B cell (primary cell): ENCODE measurements around the gene PDZD4. TPM values are rescaled to one million over a fixed set of nuclear protein-coding genes. Genes with fewer than 3 reads are reported as not detected.

ENCODE experiments used
- ATAC-seq: fragments of 200-7000 bp; cut with Tn5 transposase; one replicate; pipeline ENCODE4 v1.10.0; 2021; ENCODE audit warnings: low read depth, mild to moderate bottlenecking, moderate number of reproducible peaks, moderate library complexity
- CTCF ChIA-PET: fragments of 350-600 bp; sonication (Branson Sonifier 250); formaldehyde crosslinking; loops from one replicate; lab custom pipeline; 2021; ENCODE audit warnings: antibody characterized with exemption, inconsistent platforms; lab: Charles Lee
- POLR2A ChIA-PET: fragments of 350-600 bp; sonication (Branson Sonifier 250); formaldehyde crosslinking; loops from one replicate; lab custom pipeline; 2021; ENCODE audit warnings: antibody characterized with exemption; lab: Charles Lee
- DNase-seq: peaks from one replicate; pipeline ENCODE4 v3.0.0; 2013
- H2AFZ ChIP-seq: 2 replicates; pipeline ENCODE4 v1.6.1; 2012; ENCODE audit warnings: mild to moderate bottlenecking, low read depth, low read length; ENCODE audit not compliant: insufficient read depth, poor library complexity, severe bottlenecking
- H3K27ac ChIP-seq, 2 donors: 1 replicate in 1 of 2; 2 replicates in 1 of 2; pipeline ENCODE4 v1.5.1; 2012 to 2013; ENCODE audit warnings: low read length in 2 of 2, mild to moderate bottlenecking in 2 of 2, moderate library complexity in 1 of 2
- H3K27me3 ChIP-seq, 4 experiments: fragments of 200-600 bp in 1 of 4; sonication (generic) in 1 of 4; replicated peaks in 1 of 4; 1 replicate in 2 of 4; 2 replicates in 2 of 4; pipeline versions ENCODE4 v1.6.1 to v1.7.0; 2013 to 2016; ENCODE audit warnings: low read length in 3 of 4, mild to moderate bottlenecking in 2 of 4, mixed read lengths in 1 of 4, moderate library complexity in 1 of 4; ENCODE audit not compliant: insufficient read depth in 4 of 4, control insufficient read depth in 3 of 4; ENCODE audit errors: control extremely low read depth in 1 of 4
- H3K36me3 ChIP-seq, 2 experiments: replicated peaks in 1 of 2; 1 replicate in 1 of 2; 2 replicates in 1 of 2; pipeline versions ENCODE4 v1.6.1 to v1.7.1; 2013; ENCODE audit warnings: low read length in 1 of 2; ENCODE audit not compliant: insufficient read depth in 2 of 2, control insufficient read depth in 1 of 2; ENCODE audit errors: control extremely low read depth in 1 of 2, extremely low read depth in 1 of 2
- H3K4me1 ChIP-seq, 2 donors: fragments of 200-600 bp in 1 of 2; sonication (generic) in 1 of 2; 1 replicate in 1 of 2; 2 replicates in 1 of 2; pipeline versions ENCODE4 v1.5.1 to v1.6.1; 2013 to 2017; ENCODE audit warnings: low read length in 2 of 2; ENCODE audit not compliant: control insufficient read depth in 2 of 2, insufficient read depth in 2 of 2
- H3K4me2 ChIP-seq: replicated peaks from 2 replicates; pipeline ENCODE3; 2012; ENCODE audit warnings: mild to moderate bottlenecking, low read depth, low read length; ENCODE audit not compliant: poor library complexity, severe bottlenecking
- H3K4me3 ChIP-seq, 5 experiments: fragments of 200-600 bp in 1 of 5; sonication (generic) in 1 of 5; 1 replicate in 3 of 5; 2 replicates in 2 of 5; pipeline versions ENCODE4 v1.5.1 to v1.7.0; 2011 to 2016; ENCODE audit warnings: low read length in 4 of 5, mild to moderate bottlenecking in 4 of 5, low read depth in 2 of 5, control low read depth in 1 of 5, moderate library complexity in 1 of 5; ENCODE audit not compliant: insufficient read depth in 1 of 5; ENCODE audit errors: control extremely low read depth in 1 of 5, extremely low read depth in 1 of 5
- H3K79me2 ChIP-seq: fragments of 200-600 bp; sonication (generic); one replicate; pipeline ENCODE4 v1.6.0; 2016; ENCODE audit warnings: low read length; ENCODE audit not compliant: control insufficient read depth, insufficient read depth
- H3K9ac ChIP-seq: fragments of 200-600 bp; sonication (generic); 2 replicates; pipeline ENCODE4 v1.6.1; 2017; ENCODE audit warnings: mild to moderate bottlenecking, low read length, moderate library complexity
- H3K9me3 ChIP-seq, 3 donors: one replicate each; pipeline versions ENCODE4 v1.6.1 to v1.7.1; 2013; ENCODE audit warnings: low read length in 2 of 3; ENCODE audit not compliant: control insufficient read depth in 2 of 3, insufficient read depth in 1 of 3; ENCODE audit errors: control extremely low read depth in 1 of 3
- H4K20me1 ChIP-seq: 2 replicates; pipeline ENCODE4 v1.6.0; 2012; ENCODE audit warnings: mild to moderate bottlenecking, low read length; ENCODE audit not compliant: insufficient read depth, control insufficient read depth, poor library complexity, severe bottlenecking
- H3K27ac Mint-ChIP-seq: one replicate; pipeline ENCODE4 v1.8.0; 2021; ENCODE audit warnings: mixed read lengths
- H3K27me3 Mint-ChIP-seq: one replicate; pipeline ENCODE4 v1.8.0; 2021; ENCODE audit warnings: mixed read lengths
- H3K4me1 Mint-ChIP-seq: one replicate; pipeline ENCODE4 v1.8.0; 2021; ENCODE audit warnings: mixed read lengths
- H3K4me3 Mint-ChIP-seq: one replicate; pipeline ENCODE4 v1.8.0; 2021; ENCODE audit warnings: mixed read lengths
- H3K9me3 Mint-ChIP-seq: one replicate; pipeline ENCODE4 v1.8.0; 2022; ENCODE audit warnings: mixed read lengths; ENCODE audit not compliant: insufficient read depth
- EZH2 ChIP-seq: IDR thresholded peaks from 2 replicates; pipeline ENCODE4 v1.6.1; 2012; ENCODE audit warnings: borderline replicate concordance, low read depth, mild to moderate bottlenecking, moderate library complexity, low read length; ENCODE audit not compliant: insufficient read depth, poor library complexity, severe bottlenecking
- WGBS: methylation state at CpG from one replicate; pipeline ENCODE4 v1.1.5; 2013; ENCODE audit warnings: missing lambda C conversion rate; ENCODE audit not compliant: insufficient coverage; 5-methylcytosine and 5-hydroxymethylcytosine counted together
- intact Hi-C: fragments of 100-400 bp; cut with micrococcal nuclease; formaldehyde crosslinking; loops from one replicate; pipeline ENCODE4 v1.10.0; 2022
- polyA plus RNA-seq: library from polyadenylated mRNA; depleted of rRNA; stranded (reverse); fragments of >200 nt; gene quantifications from 2 replicates; pipeline ENCODE4 v1.2.3, GENCODE V29; 2012
- total RNA-seq, 2 donors: library from RNA; stranded (reverse); fragments of 120-200 nt in 1 of 2; gene quantifications; 1 replicate in 1 of 2; 2 replicates in 1 of 2; pipeline versions ENCODE4 v1.2.3 to v1.2.4, GENCODE V29; 2013 to 2022
- TF ChIP-seq, protein P1 (sequence below): fragments of 200-600 bp; IDR thresholded peaks from one replicate; pipeline ENCODE4 v1.8.0; 2022; ENCODE audit warnings: antibody characterized with exemption, mild to moderate bottlenecking

The PDZD4 gene
- total and polyA plus RNA-seq, 2 donors (not counting 1 experiment from before 2014, with no cell fraction given): 0.36 TPM; not detected in 1

DNA sequence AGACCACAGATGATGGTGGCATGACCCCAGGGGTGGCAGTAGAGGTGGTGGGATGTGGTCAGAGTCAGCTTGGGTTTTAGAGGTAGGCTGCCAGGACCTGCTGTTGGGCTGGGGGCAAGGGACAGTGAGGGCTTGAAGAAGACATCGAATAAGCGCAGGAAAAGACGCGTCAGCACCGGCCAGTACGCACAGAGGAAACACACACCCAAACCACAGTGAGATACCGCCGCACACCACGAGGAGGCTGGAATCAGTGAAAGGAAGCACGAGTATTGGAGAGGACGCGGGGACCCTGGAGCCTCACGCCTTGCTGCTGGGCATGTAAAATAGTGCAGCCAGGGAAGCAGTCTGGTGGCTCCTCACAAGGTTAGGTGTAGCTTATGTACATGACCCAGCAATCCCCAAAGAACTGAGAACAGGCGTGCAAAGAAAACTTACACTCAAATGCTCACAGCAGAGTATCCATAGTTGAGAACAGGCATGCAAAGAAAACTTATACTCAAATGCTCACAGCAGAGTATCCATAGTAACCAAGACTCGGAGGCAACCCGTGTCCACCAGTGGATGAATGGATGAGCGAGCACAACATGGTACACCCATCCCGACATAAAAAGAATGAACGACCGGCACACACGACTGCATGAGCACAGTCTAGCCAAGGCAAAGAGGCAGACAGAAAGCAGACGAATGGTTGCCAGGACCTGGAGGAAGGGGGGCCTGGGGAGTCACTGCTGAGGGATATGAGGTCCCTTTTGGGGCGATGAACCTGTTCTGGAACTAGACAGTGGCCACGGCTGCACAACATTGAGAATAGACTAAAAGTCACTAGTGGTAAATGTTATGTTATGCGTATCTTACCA, 13.3 kb downstream of the PDZD4 start:
- H3K27me3 Mint-ChIP-seq: peaks cover 18% of the 10 kb centered on the region
- H3K4me2 ChIP-seq: no peak overlapping the region
- H3K4me1 Mint-ChIP-seq: peaks cover 13% of the 10 kb centered on the region
- DNase-seq: no peak
- peaks cover 4 to 23% of the 10 kb centered on the region in 2 donors for H3K4me1 ChIP-seq
- no peaks in the 10 kb centered on the region for H3K9me3 ChIP-seq
- POLR2A ChIA-PET: no interaction called here
- H3K27ac ChIP-seq: no peak overlapping the region
- no peak for ATAC-seq
- no peak overlapping the region for H2AFZ ChIP-seq
- 59% methylated on average over 8 of the region's 25 CpGs for WGBS
- H3K4me3 Mint-ChIP-seq: no peak overlapping the region
- no peak for TF ChIP-seq EZH2
- TF ChIP-seq, protein P1, sequence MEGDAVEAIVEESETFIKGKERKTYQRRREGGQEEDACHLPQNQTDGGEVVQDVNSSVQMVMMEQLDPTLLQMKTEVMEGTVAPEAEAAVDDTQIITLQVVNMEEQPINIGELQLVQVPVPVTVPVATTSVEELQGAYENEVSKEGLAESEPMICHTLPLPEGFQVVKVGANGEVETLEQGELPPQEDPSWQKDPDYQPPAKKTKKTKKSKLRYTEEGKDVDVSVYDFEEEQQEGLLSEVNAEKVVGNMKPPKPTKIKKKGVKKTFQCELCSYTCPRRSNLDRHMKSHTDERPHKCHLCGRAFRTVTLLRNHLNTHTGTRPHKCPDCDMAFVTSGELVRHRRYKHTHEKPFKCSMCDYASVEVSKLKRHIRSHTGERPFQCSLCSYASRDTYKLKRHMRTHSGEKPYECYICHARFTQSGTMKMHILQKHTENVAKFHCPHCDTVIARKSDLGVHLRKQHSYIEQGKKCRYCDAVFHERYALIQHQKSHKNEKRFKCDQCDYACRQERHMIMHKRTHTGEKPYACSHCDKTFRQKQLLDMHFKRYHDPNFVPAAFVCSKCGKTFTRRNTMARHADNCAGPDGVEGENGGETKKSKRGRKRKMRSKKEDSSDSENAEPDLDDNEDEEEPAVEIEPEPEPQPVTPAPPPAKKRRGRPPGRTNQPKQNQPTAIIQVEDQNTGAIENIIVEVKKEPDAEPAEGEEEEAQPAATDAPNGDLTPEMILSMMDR: peak; percentile 9
- H3K9me3 Mint-ChIP-seq: no peaks in the 10 kb centered on the region
- H3K79me2 ChIP-seq: no peaks in the 10 kb centered on the region
- H3K9ac ChIP-seq: no peak overlapping the region
- CTCF ChIA-PET: no interaction called here
- H3K4me3 ChIP-seq: no peak overlapping the region
- H4K20me1 ChIP-seq: no peaks in the 10 kb centered on the region
- peaks cover 0 to 35% (median 4%) of the 10 kb centered on the region in 4 experiments for H3K27me3 ChIP-seq
- intact Hi-C loops: no loop called here
- no peak overlapping the region for H3K27ac Mint-ChIP-seq
- H3K36me3 ChIP-seq: no peaks in the 10 kb centered on the region

DNA sequence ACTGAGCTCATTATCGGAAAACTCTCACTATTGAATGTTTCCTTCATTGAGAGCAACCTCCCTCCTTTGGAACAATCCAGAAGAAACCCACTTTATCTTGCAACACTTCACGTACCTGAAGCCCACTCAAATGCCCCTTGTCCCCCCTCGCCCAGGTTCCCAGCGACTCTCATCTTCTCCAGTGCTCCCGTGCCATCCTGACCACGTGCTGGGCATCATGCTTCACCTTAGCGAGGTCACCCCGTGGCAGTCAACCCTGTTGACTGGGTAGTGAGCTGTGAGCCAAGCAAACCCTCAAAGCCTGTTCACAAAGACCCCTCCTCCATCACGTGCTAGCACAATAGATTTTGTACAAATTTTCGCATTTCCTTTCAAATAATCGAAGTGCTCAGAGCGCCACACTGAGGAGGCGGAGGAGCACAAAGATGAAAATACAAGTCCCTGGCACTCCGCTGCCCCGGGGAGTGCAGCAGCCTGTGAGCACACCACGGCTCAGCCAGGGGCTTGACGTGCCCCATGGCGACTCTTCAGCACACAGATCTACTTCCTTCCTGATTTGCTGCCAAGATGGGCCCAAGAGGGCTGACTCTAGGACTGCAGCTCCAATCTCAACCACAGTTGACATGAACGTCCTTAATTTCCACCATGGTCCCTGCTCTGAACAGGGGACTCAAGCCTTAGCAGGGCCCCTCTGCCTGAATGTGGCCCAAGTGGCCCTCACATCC, 15.6 kb downstream of the PDZD4 start:
- POLR2A ChIA-PET: no interaction called here
- no peaks in the 10 kb centered on the region for H3K9me3 ChIP-seq
- no peaks in the 10 kb centered on the region for H3K36me3 ChIP-seq
- 44% methylated on average over 14 of the region's 19 CpGs for WGBS
- H3K9ac ChIP-seq: no peak overlapping the region
- H3K27me3 Mint-ChIP-seq: peaks cover 23% of the 10 kb centered on the region
- no peak overlapping the region for H3K27ac Mint-ChIP-seq
- DNase-seq (no peak), ATAC-seq (no peak)
- no peak overlapping the region for H3K4me2 ChIP-seq
- no peak overlapping the region for H3K4me3 Mint-ChIP-seq
- peaks cover 0 to 26% (median 4%) of the 10 kb centered on the region in 4 experiments for H3K27me3 ChIP-seq
- H3K4me3 ChIP-seq: no peak overlapping the region
- peaks cover 13% of the 10 kb centered on the region for H3K4me1 Mint-ChIP-seq
- CTCF ChIA-PET: no interaction called here
- intact Hi-C loops: no loop called here
- no peaks in the 10 kb centered on the region for H3K79me2 ChIP-seq
- H2AFZ ChIP-seq: no peak overlapping the region
- no peaks in the 10 kb centered on the region for H4K20me1 ChIP-seq
- no peak overlapping the region for H3K27ac ChIP-seq
- peaks cover 4 to 19% of the 10 kb centered on the region in 2 donors for H3K4me1 ChIP-seq
- TF ChIP-seq, protein P1: no peak
- TF ChIP-seq EZH2: no peak
- no peaks in the 10 kb centered on the region for H3K9me3 Mint-ChIP-seq
